Central memory CD4-positive, alpha-beta T cell (primary cell): ENCODE results near the gene METAP1D.
A peak's percentile ranks its signal among the peaks of the same experiment; 100 is the strongest.
"Not testable (repeated sequence)": the region's sequence is repeated elsewhere in the genome, so short reads cannot be mapped to it uniquely, and the experiment has no call there.

Experiments
- DNase-seq: peaks from one replicate; pipeline ENCODE4 v3.0.0; 2022
- total RNA-seq, 3 experiments: gene quantifications; one replicate each; lab custom pipeline; 2026; lab: John Stamatoyannopoulos, UW

The METAP1D gene
- total RNA-seq: 8.4 to 15.6 (median 10.4) reads per million in 3 experiments

DNA sequence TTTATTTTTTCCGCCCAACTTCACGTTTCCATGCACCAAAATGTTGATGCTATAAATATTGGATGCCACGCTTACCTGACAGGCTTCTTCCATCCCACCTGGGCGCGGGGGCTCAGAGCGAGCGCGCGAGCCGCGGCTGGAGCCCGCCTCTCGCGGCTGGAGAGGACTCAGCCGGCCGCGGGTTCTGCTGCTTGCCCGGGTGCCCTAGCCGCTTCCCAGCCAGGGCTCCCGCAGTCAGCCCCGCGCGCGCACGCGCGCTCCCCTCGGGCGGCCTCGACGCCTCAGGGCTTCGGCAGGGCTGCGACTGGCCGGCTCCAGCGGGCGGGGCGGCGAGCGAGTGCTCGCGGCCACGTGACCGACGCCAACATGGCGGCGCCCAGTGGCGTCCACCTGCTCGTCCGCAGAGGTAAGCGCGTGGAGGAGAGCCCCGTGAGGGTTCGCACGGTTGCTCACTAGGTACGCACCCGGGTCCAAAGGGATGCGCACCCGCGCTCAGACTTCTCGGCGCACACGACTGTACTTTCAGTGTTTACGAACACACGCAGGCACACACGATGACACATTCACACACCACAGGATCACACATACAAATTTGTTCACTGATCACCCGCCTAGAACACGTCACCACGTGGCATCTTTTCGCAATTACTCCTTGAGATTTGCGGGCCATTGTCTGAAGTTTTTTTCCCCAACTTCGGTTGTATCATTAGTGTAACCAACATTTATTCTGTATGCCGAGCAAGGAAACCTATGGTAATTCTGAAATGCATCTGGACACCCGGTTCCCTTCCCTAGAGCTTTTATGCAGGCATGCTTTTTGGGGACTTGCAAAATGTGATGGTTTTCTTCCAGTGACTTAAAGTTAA lies at the start of gene METAP1D:
METAP1D (plus strand) TSS at position 350 of the 866 bp plus-strand sequence; CDS start at position 367, 17 bp downstream.
- DNase-seq: peak; percentile 80

DNA sequence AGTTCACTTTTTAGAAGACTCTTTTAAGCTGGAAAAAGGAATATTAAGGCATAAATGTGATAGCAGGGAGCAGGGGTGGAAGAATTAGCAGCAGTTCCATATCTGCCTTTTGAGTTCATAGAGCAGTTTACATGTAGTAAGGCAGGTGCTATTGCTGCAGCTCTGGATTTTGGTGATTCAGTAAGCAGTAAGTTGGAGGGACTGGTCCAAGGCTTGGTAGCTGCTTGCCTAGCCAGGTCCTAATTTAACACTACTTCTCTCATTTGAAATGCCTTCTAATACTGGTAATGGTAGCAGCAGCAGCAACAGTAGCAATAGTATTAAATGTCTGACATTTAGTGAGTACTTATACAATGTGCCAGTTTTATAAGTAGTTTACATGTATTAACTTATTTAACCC lies 47.5 kb upstream of the METAP1D start:
- DNase-seq: no peak

DNA sequence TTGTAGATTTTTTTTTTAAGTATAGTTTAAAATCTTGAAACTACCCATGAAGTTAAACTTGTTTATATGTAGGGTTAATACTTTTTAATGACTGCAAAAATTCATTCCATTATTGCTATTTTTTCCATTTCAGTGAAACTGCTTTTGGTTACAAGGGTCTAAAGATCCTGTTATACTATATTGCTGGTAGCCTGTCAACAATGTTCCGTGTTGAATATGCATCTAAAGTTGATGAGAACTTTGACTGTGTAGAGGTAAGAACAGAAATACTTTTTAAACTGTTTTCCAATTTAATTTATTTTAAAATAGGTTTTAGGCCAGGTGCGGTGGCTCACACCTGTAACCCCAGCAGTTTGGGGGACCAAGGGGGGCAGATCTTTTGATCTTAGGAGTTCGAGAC lies 47.0 kb upstream of the METAP1D start:
- DNase-seq: no peak

DNA sequence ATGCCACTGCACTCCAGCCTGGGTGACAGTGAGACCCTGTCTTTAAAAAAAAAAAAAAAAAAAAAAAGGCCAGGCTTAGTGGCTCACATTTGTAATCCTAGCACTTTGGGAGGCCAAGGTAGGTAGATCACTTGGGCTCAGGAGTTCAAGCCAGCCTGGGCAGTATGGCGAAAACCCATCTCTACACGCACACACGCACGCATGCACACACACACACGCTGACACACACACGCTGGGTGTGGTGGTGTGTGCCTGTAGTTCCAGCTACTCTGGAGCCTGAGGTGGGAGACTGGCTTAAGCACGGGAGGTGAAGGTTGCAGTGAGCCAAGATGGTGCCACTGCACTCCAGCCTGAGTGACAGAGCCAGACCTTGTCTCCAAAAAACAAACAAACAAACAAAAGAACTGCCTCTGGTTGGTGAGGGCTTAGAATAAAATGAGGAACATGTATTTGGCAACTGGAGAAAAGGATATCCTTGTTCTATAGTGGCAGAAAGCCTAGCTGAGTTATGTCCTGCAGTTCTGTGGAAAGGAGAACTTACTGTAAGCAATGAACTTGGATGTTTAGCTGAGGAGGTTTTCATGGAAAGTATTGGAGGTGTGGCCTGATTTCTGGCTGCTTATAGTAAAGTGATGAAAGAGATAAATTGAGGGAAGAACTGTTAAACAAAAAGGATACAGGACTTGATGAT lies 43.5 kb upstream of the METAP1D start:
- DNase-seq: no peak

DNA sequence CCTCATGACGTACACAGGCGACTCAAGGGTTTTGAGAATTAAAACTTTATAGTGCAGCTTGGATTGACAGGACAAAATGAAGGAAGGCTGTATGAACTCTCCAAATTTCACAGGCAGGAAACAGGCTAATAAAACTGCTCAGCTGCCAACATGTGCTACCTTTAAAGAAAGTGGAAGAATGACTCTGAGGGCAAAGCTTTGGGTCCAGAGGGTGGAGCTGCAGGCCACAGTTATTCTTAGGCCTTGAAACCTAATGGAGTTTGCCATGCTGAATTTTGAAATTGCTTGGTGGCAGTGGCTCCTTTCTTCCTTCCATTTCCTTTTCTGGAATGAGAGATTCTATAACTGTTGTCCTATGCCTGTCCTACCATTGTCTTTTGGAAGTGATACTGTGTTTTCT lies 42.7 kb upstream of the METAP1D start:
- DNase-seq: no peak

DNA sequence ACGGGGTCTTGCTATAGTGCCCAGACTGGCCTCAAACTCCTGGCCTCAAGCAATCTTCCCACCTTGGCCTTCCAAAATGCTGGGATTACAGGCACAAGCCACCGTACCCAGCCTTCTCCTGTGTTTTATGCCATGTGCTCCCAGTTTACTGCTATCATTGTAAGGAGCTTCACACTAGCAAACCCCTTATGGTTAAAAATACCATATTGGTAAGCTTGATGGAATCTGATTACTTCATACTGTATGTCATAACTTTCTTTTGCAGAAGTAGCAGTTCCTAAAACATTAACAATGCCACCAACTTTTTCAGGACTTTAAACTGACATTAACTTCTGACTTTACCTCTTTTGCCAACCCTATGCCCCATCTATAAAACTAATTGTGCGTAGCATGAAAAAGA lies 41.3 kb upstream of the METAP1D start:
- DNase-seq: no peak

DNA sequence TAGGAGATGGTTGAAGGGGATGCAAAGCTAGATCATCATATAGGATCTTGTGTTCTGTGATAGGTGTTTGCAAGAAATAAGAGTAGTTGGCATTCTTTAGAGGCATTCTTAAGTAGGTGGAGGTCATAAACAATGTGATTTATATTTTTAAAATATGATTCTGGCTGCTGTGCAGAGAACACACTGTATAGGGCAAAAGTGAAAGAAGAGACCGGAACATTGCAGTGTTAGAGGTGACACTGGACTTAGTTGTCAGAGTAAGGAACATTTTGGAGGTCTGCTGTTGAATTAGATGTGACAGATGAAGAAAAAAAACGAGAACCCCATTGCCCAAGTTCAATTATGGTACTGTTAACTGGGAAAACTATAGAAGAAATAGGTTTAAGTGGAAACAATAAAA lies 39.8 kb upstream of the METAP1D start:
- no peak for DNase-seq

DNA sequence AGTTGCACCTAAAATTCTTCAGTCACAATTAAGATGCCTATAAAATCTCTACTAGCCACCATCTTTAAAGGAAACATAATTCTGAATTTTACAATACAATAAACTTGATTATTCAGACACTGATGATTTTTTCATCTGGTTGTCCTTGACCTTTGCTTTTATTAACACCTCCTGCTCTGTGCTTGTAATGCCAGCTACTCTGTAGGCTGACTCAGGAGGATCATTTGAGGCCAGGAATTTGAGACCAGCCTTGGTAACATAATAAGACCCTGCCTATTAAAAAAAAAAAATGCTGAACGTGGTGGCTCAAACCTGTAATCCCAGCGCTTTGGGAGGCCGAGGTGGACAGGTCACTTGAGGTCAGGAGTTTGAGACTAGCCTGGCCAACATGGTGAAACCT lies 39.2 kb upstream of the METAP1D start:
- no peak for DNase-seq

DNA sequence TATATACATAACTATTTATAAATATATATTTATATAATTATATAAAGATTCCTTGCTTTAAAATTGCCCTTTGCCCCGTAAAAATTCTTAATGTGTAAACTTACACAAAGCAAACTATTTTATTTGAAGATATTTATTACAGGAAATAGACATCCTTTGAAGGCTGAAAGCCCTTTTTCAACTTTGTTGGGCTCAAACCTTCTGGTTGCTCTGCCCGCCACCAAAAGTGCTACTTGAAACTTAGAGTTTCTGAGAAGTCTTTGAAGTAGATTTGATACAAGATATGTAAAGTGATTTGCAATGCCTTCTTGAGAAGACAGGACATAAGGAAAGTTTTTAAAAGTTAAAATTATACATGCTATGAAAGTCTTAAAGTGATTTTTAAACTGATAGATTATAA lies 36.6 kb upstream of the METAP1D start:
- no peak for DNase-seq

DNA sequence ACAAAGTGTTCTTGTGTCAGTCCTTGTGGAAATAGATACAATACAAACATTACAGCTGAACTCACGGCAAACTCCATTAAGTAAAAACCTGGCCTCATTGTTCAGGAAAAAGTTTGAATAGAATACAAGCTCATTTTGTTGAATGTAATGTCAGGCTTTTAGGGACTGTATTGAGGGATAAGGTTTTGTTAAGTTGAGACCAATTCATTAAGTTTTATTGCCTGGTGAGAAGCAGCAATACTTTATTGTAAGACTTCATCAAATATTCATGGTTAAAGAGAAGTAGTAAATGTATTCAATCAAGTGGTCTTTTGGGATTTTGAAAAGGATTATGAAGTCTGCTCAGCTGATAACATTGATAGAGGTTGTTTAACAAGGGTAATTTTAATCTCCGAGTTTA lies 35.4 kb upstream of the METAP1D start:
- DNase-seq: no peak

DNA sequence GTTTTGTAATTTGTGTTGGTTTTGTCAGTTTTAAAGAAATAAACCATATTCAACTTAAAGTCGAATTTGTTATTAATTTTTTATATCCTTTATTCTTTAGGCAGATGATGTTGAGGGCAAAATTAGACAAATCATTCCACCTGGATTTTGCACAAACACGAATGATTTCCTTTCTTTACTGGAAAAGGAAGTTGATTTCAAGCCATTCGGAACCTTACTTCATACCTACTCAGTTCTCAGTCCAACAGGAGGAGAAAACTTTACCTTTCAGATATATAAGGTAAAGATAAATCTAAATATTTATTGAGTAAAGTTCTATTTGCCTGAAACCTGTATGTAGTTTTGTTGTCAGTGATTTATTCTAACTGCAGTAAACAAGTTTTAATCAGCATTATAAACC lies 34.5 kb upstream of the METAP1D start:
- no peak for DNase-seq

DNA sequence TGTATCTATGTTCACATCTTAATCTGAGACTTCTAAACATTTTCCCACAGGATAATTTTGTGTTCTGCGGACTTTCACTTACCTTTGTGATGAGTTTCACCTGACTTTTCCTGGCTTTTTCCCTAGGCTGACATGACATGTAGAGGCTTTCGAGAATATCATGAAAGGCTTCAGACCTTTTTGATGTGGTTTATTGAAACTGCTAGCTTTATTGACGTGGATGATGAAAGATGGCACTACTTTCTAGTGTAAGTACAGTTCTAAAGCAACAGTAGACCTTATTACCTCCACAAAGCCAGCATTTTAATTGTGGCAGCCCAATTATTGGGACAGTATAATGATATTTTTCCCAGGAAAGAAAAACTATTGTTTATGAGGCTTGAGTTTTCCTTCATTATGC lies 34.1 kb upstream of the METAP1D start:
- DNase-seq: peak; percentile 6

DNA sequence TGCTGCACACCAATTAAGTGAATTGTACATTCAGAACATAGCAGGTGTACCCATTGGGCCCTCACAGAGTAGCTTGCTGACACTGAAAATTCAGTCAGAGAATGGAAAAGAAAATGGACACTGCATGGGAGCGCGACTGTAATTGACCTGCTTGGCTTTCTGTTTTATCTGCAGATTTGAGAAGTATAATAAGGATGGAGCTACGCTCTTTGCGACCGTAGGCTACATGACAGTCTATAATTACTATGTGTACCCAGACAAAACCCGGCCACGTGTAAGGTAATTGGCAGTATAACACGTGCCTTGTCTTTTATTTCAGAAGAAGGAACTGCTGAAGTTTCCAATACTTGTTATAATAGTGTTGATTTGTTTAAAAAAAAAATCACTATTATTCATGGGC lies 33.5 kb upstream of the METAP1D start:
- DNase-seq: no peak

DNA sequence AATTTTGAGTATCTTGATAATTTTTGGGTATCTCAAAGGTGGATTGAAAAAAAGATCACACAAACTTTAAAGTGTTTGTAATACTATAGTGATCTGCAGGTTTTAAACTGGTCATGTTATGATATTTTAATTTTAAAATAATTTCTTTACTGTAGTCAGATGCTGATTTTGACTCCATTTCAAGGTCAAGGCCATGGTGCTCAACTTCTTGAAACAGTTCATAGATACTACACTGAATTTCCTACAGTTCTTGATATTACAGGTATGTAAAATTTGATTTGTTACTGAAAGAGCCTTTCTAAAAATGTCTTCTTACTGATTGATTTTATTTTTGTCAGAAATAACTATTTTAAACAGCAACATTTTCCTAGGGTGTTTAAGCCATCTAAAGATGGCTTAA lies 33.1 kb upstream of the METAP1D start:
- no peak for DNase-seq

DNA sequence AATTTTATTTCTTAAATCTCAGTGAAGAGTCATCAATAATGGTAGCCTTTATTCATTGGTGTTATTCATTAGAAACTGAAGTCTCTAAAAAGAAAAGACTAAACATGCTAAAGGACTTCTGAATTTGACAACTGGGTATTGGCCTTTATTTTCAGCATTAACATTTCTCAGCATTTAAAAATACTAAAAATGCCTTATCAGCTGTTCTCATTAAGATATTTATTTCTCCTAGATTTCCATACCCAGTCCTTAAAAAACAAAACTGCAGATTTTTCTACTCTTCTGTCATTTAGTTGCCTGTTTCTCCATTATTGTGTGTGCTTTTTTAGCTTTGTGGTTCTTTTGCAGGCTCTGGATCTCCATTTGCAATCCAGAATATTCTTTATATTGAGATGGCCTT lies 31.2 kb upstream of the METAP1D start:
- no peak for DNase-seq

DNA sequence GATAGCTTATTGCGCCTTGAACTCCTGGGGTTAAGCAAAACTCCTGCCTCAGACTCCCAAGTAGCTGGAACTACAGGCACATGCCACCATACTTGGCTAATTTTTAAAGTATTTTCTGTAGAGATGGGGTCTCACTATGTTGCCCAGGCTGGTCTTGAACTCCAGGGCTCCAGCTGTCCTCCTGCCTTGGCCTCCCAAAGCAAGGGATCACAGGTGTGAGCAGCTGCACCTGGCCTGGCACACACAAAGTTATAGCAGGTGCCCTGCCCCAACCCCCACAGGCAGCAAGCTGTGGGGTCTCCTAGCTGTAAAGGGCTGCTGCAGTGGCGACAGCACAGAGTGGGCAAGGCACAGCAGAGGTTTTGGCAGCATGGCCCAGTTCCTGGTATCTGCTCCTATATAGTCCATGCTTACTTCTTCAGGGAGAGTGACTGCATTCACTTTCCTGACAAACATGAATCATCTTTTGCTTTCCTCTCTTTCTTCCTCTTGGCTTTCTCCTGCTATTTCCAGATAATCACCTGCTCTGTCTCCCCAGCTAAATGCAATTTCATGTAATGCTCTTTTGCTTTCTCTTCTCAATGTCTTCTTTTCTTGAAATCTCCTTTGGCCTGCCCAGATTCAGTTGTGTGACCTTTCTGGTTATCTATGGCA lies 27.3 kb upstream of the METAP1D start:
- no peak for DNase-seq

DNA sequence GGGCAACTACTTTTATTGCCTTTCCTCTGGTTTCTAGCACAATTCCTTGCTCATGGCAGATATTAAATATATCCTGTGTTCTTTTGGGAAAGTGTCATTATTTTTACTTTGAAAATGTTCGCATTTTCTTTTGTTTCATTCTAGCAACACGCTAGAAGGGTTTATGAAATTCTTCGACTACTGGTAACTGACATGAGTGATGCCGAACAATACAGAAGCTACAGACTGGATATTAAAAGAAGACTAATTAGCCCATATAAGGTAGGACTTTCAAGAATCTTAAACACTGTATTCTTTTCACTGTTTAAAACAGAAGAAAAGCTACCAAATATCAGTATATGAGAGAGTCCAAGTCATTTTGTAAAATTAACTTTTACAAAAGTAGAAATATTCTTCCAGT lies 20.6 kb upstream of the METAP1D start:
- no peak for DNase-seq

DNA sequence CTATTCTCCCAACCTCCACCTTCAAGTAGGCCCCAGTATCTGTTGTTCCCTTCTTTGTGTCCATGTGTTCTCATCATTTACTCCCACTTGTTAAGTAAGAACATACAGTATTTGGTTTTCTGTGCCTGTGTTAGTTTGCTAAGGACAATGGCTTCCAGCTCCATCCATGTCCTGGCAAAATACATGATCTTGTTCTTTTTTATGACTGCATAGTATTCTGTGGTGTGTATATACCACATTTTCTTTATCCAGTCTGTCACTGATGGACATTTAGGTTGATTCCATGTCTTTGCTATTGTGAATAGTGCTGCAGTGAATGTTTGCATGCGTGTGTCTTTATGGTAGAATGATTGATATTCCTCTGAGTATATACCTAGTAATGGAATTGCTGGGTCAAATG lies 15.8 kb upstream of the METAP1D start:
- DNase-seq: not testable (repeated sequence)

DNA sequence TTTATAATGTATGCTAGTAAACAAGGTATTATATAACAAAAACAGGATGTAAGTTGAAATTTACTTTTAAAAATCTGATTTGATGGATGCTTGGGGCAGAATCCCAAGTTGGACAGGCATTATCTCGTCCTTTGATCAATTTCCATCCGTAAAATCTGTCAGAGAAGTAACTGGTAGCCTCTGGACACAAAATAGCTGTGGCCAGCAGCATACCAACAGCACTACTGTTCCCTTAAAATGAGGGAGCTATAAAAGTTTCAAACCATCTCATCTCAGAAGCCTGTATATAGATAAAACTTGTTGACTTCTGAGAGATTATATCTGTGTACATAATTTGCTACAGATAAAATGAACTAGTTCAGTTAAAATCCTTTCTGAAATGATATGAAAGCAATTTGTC lies 14.7 kb upstream of the METAP1D start:
- no peak for DNase-seq

DNA sequence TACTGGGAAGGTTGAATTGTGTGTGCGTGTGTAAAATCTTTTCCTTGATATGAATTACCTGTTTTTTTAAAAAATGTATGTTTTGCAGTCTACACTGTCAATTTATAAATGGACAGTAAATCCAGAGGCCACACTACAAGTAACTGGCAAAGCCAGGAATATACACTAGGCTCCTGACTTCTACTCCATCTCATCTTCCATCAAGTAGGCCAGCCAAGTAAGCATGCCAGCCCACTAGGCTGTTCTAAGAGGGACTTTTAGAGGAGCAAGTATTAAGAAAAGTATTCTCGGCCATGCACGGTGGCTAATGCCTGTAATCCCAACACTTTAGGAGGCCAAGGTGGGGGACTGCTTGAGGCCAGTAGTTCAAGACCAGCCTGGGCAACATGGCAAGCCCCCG lies 13.0 kb upstream of the METAP1D start:
- no peak for DNase-seq

DNA sequence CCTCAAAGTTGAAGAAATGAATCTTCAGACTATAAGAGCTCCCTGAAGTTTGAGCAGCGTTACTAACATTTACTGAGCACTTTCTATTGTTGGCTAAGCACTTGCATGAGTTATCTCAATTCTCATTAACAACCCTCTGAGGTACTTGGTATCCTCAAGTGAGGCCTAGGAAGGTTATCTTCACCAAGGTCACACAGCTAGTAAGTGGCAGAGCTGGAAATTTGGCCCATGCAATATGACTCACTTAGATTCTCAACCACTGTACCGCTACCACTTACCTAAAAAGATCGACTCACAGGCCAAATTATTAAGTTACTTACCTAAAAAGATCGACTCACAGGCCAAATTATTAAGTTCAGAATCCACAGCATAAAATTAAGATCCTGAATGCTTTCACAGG lies 8.7 kb upstream of the METAP1D start:
- no peak for DNase-seq

DNA sequence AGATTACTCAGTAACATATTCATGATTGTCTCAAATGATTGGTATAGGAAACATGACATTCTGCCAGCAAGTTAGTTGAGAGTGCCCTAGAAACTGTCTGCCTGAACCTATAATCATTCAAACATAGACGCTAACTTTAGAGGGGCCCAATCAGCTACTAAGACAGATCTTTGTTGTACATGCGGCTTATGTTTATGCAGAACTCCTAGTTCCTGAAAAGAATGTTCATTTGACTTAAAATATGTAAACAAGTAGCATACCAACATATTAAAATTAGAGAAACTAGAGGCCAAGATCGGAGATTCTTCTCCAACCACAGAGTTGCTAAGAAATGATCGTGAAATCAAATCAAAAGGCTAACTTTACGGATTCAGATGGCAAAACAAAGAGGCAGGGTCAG lies 4.2 kb upstream of the METAP1D start:
- no peak for DNase-seq

DNA sequence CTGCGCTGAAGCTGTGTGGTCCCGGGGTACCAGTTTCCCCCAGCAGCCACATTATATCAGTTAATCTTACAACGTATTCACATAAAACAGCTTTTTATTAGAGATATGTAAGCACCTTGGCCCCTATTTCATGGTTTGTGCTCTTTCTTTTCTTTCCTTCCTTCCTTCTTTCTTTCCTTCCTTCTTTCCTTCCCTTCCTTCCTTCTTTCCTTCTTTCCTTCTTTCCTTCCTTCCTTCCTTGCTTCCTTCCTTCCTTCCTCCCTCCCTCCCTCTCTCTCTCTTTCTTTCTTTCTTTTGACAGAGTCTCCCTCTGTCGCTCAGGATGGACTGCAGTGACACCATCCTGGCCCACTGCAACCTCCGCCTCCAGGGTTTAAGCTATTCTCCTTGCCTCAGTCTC lies 3.7 kb upstream of the METAP1D start:
- no peak for DNase-seq

DNA sequence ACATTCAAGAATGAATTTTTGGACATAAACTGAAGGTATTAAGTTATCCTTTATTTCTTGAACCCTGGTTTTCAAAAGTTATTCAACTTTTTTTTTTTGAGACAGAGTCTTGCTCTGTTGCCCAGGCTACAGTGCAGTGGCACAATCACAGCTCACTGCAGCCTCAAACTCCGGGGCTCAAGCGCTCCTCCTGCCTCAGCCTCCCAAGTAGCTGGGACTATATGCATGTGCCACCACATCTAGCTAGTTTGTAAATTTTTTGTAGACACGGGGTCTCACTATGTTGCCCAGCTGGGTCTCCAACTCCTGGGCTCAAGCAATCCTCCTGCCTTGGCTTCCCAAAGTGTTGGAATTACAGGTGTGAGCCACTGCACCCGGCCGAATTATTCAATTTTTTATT lies 2.7 kb upstream of the METAP1D start:
- DNase-seq: not testable (repeated sequence)
